ENCODE measurements around the gene GNAT1.
A peak's percentile ranks its signal among the peaks of the same experiment; 100 is the strongest.

GNAT1 gene

DNA sequence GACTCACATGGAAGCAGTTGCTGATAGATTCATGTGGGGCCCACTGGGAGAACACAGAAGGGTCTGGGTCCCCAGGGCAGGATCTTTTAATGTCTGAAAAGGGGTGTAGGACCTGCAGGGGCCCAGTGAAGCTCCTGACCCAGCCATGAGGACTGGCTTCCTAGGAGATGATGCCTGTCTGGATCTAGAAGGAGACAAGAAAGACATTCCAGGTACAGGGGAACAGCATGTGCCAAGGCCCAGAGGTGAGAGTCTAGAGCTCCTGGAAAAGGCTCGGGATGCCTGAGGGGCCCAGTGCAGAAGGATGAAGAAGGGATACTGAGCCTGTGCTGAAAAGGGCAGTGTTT, 41.0 kb upstream of the GNAT1 start:
- peak overlapping the region in 1 of 2 donors; percentile 24 for H3K27ac ChIP-seq
- no peaks in the 10 kb centered on the region for H3K9me3 ChIP-seq
- intact Hi-C loops (cut with DNase I; ENCODE audit: low total_unique reads) = no loop called here
- no peak for DNase-seq
- peaks cover 0 to 38% (median 13%) of the 10 kb centered on the region in 4 donors for H3K4me1 ChIP-seq
- no peaks in the 10 kb centered on the region for H3K36me3 ChIP-seq
- TF ChIP-seq CTCF (IDR thresholded peaks at IDR 0.05) = no peak
- H3K4me3 ChIP-seq = no peak overlapping the region
- no peaks in the 10 kb centered on the region for H3K27me3 ChIP-seq

DNA sequence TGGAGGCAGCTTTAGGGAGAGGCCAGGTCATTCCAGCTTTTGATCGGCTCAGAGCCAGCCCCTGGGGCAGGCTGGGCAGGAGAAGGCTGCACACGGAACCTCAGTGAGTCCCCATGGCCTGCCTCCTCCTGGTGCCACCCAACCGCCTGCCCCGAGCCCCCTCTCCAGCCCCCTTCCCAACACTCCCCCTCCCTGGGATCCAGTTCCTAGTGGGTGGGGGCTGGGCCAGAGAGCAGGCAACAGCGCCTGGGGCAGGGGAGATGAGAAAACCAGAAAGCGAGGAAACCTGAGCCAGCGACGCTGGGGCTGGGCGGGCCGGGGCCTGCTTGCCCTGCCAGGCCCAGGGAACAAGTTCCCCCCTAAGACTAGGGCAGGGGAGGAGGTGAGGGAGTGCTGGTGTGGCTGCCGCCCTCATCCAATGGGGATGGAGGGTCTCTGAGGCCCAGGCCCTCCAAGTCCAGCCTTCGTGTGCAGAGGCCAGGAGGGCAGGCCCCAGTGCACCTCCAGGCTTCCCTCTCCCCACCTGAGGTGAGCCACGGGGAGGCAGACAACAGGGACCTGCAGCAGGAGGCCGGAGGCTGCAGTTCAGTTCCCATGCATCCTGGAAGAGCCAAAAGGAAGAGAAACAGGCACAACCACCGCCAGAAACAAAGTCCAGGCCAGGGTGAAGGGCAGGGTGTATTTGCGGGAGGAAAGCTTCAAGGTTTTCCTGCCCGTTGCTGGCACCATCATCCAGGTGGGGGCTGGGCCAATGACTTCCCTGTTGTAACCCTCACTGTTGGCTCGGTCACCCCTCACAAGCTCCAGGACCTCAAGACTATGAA, 40.3 kb upstream of the GNAT1 start:
- Histone ChIP-seq H3K36me3 (no peaks in the 10 kb centered on the region), H3K9me3 (no peaks in the 10 kb centered on the region), H3K27ac (peak overlapping the region in 1 of 2 donors; percentile 24), H3K27me3 (no peaks in the 10 kb centered on the region), H3K4me1 (peaks cover 0 to 45% (median 20%) of the 10 kb centered on the region in 4 donors), H3K4me3 (no peak overlapping the region)
- intact Hi-C loops (cut with DNase I; ENCODE audit: low total_unique reads) = no loop called here
- TF ChIP-seq CTCF (IDR thresholded peaks at IDR 0.05) = no peak
- DNase-seq = no peak

GRCh38 chr3:50151728-50152127, 39.7 kb upstream of the GNAT1 start:
- Histone ChIP-seq H3K36me3 (no peaks in the 10 kb centered on the region), H3K27me3 (no peaks in the 10 kb centered on the region), H3K9me3 (no peaks in the 10 kb centered on the region), H3K4me1 (peaks cover 0 to 52% (median 26%) of the 10 kb centered on the region in 4 donors), H3K4me3 (no peak overlapping the region), H3K27ac (no peak overlapping the region)
- DNase-seq = no peak
- no peak for TF ChIP-seq CTCF (IDR thresholded peaks at IDR 0.05)
- intact Hi-C loops (cut with DNase I; ENCODE audit: low total_unique reads) = no loop called here

- Histone ChIP-seq H3K27me3 (no peaks in the 10 kb centered on the region), H3K4me3 (peak overlapping the region; percentile 54 to 58), H3K9me3 (no peaks in the 10 kb centered on the region), H3K36me3 (no peaks in the 10 kb centered on the region), H3K27ac (peak overlapping the region in 1 of 2 donors; percentile 10), H3K4me1 (peaks cover 0 to 72% (median 47%) of the 10 kb centered on the region in 4 donors)
- DNase-seq = no peak
- intact Hi-C loops (cut with DNase I; ENCODE audit: low total_unique reads) = no loop called here
- TF ChIP-seq CTCF (IDR thresholded peaks at IDR 0.05) = no peak
These were observed 37.5 kb upstream of the GNAT1 start for GRCh38 chr3:50153782-50154475.

- H3K4me3 ChIP-seq = peak overlapping the region; percentile 54 to 58
- H3K27ac ChIP-seq = peak overlapping the region; percentile 10 to 53
- H3K9me3 ChIP-seq = no peaks in the 10 kb centered on the region
- no peaks in the 10 kb centered on the region for H3K36me3 ChIP-seq
- no peak for DNase-seq
- intact Hi-C loops (cut with DNase I; ENCODE audit: low total_unique reads) = no loop called here
- peak in 1 of 2 experiments; percentile 19 for TF ChIP-seq CTCF (IDR thresholded peaks at IDR 0.05)
- H3K27me3 ChIP-seq = no peaks in the 10 kb centered on the region
- H3K4me1 ChIP-seq = peaks cover 0 to 77% (median 52%) of the 10 kb centered on the region in 4 donors
These were observed 37.0 kb upstream of the GNAT1 start for GRCh38 chr3:50154476-50154839.
